HUDEP-2 (cell line): Measurements from ENCODE around the gene CLIP3.
"Not testable (repeated sequence)": the region's sequence is repeated elsewhere in the genome, so short reads cannot be mapped to it uniquely, and the experiment has no call there.

Source experiments
- DNase-seq, 76 experiments: peaks; one replicate each; lab custom pipeline; 2025; ENCODE audit not compliant: unreplicated experiment in 76 of 76; lab: John Stamatoyannopoulos, UW

Gene CLIP3

DNA sequence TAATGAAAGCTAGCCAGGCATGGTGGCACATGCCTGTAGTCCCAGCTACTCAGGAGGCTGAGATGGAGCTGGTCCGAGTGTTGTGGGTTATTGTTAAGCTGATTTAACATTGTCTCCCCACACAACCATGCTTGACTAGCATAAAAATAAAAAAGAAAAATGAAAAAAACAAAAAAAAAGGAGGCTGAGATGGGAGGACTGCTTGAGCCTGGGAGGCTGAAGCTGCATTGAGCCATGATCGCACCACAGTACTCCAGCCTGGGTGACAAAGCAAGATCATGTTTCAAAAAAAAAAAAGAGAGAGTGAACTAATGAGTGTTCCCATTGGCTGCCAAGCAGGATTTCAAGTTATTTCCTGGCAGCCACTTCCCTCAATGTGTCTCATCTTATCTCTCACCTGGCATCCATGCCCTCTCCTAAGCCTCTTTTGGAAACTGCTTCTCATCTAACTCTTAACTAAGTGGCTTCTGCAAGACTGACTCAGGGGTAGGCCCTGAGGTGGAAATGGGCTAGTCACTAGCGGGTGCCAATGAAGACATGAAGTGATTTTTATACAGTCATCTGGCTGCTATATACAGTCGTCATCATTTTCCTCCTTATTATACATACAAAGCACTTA is 16.5 kb upstream of the CLIP3 start:
- DNase-seq, result peak in 1 of 76 experiments; percentile 4

GRCh38 chr19:36047835-36048234 is 15.2 kb upstream of the CLIP3 start:
- no peak for DNase-seq

DNA sequence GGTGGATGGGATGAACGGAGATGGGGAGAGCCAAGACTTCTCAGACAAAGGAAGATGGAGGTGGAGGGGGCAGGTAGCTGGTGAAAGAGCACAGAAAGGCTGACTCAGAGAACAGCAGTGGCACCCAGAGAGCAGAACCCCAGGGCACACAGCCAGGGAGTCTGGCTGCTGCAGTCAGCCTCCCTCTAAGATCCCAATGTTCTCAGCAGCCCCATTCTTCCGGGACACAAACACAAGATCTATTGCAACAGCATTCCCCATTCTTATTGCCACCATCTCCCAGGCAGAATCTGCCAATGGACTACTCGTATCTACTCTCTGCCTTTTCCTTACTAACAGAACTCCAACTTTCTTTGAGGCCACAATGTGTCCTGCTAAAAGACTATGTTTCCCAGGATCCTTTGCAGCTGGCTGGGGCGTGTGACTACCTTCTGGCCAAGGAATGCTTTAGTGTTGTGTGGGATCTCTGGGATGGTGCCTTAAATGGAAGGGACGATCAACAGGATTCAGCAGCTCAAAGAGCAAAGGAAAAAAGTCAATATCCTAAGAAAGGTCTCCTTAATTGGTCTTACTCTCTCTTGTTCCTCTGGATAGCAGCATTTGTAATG is 13.9 kb upstream of the CLIP3 start:
- no peak for DNase-seq

- no peak for DNase-seq
Measured at GRCh38 chr19:36043952-36044351, 11.3 kb upstream of the CLIP3 start.

GRCh38 chr19:36041831-36042230 is 9.2 kb upstream of the CLIP3 start:
- no peak for DNase-seq

GRCh38 chr19:36041092-36041491 is 8.4 kb upstream of the CLIP3 start:
- not testable (repeated sequence) for DNase-seq

- no peak for DNase-seq
Measured at GRCh38 chr19:36040495-36040894, 7.8 kb upstream of the CLIP3 start.

GRCh38 chr19:36031308-36031707 is 1.4 kb downstream of the CLIP3 start:
- DNase-seq, result no peak

GRCh38 chr19:36030264-36031148 is 2.2 kb downstream of the CLIP3 start:
- peak in 1 of 76 experiments; percentile 9 for DNase-seq

GRCh38 chr19:36028313-36029041 is 4.2 kb downstream of the CLIP3 start:
- DNase-seq, result no peak

DNA sequence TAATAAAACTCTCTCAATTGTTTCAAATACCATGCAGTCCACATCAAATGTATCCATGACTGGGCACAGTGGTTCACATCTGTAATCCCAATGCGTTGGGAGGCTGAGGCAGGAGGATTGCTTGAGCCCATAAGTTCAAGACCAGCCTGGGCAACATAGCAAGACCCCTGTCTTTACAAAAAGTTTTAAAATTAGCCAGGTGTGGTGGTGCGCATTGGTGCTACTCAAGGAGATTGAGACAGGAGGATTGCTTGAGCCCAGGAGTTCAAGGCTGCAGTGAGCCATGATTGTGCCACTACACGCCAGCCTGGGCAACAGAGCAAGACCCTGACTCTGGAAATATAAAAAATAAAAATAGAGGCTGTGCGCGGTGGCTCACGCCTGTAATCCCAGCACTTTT is 5.0 kb downstream of the CLIP3 start:
- no peak for DNase-seq

DNA sequence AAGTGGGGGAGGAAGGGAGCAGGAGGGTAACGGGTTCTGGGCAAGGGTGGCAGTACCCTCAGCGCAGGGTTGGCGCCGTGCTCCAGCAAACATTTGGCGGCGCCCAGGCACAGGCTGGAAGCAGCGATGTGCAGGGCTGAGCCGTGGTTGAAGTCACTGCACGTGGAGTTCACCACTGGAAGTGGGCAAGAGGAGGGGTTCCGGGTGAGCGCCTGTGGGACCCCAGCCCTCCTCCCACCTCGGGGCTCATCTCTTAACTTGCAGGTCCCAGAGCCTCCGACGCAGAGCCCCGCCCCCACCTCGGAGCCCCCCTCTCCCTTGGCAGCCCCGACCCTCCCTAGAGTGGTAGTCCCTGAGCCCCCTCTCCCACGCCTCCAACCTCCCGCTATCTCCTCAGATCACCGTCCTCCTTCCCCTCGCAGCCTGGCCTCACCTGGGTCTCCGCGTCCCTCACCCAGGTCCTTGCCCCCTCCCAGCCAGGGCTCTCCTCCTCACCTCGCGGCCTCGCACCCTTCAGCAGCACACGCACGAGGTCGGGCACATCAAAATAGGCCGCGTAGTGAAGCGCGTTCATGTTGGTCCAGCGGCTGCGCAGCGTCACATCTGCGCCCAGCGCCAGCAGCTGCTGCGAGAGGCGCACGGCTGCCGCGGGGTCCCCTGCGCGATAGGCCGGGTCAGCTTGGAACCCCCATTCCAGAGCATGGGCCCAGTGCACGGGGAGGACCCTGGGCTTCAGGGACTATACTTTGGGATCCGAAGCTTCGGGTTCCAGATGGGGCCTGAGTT is 6.4 kb downstream of the CLIP3 start:
- no peak for DNase-seq

GRCh38 chr19:36025541-36025940 is 7.1 kb downstream of the CLIP3 start:
- DNase-seq, result no peak

DNA sequence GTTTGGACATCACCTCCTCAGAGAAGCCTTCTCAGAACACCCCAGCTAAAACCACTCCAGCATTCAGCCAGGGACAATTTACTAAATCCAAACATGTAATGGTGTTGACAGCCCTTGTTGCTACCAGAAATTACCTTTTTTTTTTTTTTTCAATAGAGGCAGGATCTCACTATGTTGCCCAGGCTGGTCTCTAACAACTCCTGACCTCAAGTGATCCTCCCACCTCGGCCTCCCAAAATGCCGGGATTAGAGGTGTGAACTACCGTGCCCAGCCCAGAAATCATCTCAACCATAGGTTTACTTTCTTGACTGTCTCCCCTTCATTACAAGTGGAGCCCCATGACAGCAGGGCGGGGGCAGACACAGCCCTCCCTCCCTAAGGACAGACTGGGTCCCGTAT is 9.2 kb downstream of the CLIP3 start:
- DNase-seq, result no peak

DNA sequence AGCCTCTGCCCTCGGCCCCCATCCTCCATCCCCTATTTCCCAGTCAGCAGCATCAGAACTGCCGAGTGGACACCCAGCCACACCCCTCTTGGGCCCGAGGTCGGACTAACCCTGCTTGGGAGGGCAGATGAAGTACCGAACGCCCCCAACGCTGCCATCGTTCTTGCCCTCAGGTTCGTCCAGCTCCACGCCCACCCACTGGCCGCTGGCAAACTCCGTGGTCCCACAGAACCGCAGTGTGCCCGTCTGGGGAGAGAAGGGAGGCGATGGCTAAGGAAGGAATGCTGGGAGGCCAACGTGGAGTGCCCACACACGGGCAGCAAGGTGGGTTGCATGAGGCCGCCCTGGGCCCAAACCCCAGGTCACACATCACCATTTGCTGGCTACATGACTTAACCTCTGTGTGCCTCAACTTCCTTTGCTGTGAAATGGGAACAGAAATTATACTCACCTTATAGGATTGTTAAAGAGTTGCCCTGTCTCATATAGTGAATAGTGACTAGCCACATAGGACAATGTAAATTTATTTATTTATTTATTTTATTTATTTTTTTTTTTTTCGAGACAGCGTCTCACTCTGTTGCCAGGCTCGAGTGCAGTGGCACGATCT is 13.5 kb downstream of the CLIP3 start:
- DNase-seq, result no peak

- peak in 75 of 76 experiments; percentile 87 to 100 (median 100) for DNase-seq
Measured at GRCh38 chr19:36014012-36014924, 18.4 kb downstream of the CLIP3 start, which contains the start of gene ALKBH6. Gene ALKBH6, minus strand, starts transcription at chr19:36014213. Its CDS starts 816 bp downstream, at chr19:36013397.

GRCh38 chr19:36013280-36014011 is 19.2 kb downstream of the CLIP3 start:
- peak in 15 of 76 experiments; percentile 6 to 41 (median 23) for DNase-seq

- no peak for DNase-seq
Measured at GRCh38 chr19:36010402-36010801, 22.3 kb downstream of the CLIP3 start.
